ENCODE measurements around the gene KNDC1.

- TF ChIP-seq ZNF629 (tag by site-specific recombination; IDR thresholded peaks at IDR 0.05): no peak
- TF ChIP-seq ZNF324 (tag by site-specific recombination; IDR thresholded peaks at IDR 0.05): no peak
- TF ChIP-seq ZNF121 (tag by site-specific recombination; IDR thresholded peaks at IDR 0.05): no peak
- TF ChIP-seq, protein P1, sequence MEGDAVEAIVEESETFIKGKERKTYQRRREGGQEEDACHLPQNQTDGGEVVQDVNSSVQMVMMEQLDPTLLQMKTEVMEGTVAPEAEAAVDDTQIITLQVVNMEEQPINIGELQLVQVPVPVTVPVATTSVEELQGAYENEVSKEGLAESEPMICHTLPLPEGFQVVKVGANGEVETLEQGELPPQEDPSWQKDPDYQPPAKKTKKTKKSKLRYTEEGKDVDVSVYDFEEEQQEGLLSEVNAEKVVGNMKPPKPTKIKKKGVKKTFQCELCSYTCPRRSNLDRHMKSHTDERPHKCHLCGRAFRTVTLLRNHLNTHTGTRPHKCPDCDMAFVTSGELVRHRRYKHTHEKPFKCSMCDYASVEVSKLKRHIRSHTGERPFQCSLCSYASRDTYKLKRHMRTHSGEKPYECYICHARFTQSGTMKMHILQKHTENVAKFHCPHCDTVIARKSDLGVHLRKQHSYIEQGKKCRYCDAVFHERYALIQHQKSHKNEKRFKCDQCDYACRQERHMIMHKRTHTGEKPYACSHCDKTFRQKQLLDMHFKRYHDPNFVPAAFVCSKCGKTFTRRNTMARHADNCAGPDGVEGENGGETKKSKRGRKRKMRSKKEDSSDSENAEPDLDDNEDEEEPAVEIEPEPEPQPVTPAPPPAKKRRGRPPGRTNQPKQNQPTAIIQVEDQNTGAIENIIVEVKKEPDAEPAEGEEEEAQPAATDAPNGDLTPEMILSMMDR (tag by site-specific recombination; IDR thresholded peaks at IDR 0.05): no peak
- TF ChIP-seq KLF1 (tag by site-specific recombination; IDR thresholded peaks at IDR 0.05): no peak
- TF ChIP-seq GLIS1 (tag by site-specific recombination; IDR thresholded peaks at IDR 0.05): peak; percentile 39
- no peak for TF ChIP-seq ZNF768 (tag by site-specific recombination; IDR thresholded peaks at IDR 0.05)
- TF ChIP-seq ZBTB26 (tag by site-specific recombination; optimal IDR thresholded peaks at IDR 0.05): no peak
- TF ChIP-seq, protein P2, sequence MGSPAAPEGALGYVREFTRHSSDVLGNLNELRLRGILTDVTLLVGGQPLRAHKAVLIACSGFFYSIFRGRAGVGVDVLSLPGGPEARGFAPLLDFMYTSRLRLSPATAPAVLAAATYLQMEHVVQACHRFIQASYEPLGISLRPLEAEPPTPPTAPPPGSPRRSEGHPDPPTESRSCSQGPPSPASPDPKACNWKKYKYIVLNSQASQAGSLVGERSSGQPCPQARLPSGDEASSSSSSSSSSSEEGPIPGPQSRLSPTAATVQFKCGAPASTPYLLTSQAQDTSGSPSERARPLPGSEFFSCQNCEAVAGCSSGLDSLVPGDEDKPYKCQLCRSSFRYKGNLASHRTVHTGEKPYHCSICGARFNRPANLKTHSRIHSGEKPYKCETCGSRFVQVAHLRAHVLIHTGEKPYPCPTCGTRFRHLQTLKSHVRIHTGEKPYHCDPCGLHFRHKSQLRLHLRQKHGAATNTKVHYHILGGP (tag by site-specific recombination; IDR thresholded peaks at IDR 0.05): no peak
- no peak for TF ChIP-seq ZNF16 (tag by site-specific recombination; IDR thresholded peaks at IDR 0.05; ENCODE audit: low read depth)
- no peak for TF ChIP-seq ZFP37 (tag by site-specific recombination; IDR thresholded peaks at IDR 0.05)
- TF ChIP-seq, protein P3, sequence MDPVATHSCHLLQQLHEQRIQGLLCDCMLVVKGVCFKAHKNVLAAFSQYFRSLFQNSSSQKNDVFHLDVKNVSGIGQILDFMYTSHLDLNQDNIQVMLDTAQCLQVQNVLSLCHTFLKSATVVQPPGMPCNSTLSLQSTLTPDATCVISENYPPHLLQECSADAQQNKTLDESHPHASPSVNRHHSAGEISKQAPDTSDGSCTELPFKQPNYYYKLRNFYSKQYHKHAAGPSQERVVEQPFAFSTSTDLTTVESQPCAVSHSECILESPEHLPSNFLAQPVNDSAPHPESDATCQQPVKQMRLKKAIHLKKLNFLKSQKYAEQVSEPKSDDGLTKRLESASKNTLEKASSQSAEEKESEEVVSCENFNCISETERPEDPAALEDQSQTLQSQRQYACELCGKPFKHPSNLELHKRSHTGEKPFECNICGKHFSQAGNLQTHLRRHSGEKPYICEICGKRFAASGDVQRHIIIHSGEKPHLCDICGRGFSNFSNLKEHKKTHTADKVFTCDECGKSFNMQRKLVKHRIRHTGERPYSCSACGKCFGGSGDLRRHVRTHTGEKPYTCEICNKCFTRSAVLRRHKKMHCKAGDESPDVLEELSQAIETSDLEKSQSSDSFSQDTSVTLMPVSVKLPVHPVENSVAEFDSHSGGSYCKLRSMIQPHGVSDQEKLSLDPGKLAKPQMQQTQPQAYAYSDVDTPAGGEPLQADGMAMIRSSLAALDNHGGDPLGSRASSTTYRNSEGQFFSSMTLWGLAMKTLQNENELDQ (tag by site-specific recombination; IDR thresholded peaks at IDR 0.05; ENCODE audit: low read depth): no peak
These were observed 36.3 kb downstream of the KNDC1 start for GRCh38 chr10:133196221-133196915.
